ENCODE results near the gene PUDP.

- no peak for TF ChIP-seq CTCF (IDR thresholded peaks at IDR 0.05)
- TF ChIP-seq POLR2AphosphoS5 (IDR thresholded peaks at IDR 0.05): no peak
- no peak for TF ChIP-seq POLR2A (IDR thresholded peaks at IDR 0.05)
Observed at GRCh38 chrX:7164174-7164573, 16.2 kb upstream of the PUDP start.
